ENCODE measurements around the gene CFHR5.
"Not testable (repeated sequence)": the region's sequence is repeated elsewhere in the genome, so short reads cannot be mapped to it uniquely, and the experiment has no call there.

The CFHR5 gene

GRCh38 chr1:197027359-197027758 lies 50.0 kb downstream of the CFHR5 start:
- Histone ChIP-seq H3K79me2 (ENCODE audit: insufficient read depth, low read length) (no peaks in the 10 kb centered on the region), H3K4me3 (ENCODE audit: low read depth, low read length, poor library complexity, severe bottlenecking) (no peak overlapping the region), H2AFZ (ENCODE audit: low read length) (no peak overlapping the region), H3K27ac (ENCODE audit: low read depth, low read length, poor library complexity, severe bottlenecking) (no peak overlapping the region), H3F3A (ENCODE audit: insufficient read depth, low read length) (no peaks in the 10 kb centered on the region), H3K4me2 (ENCODE audit: low read length) (no peak overlapping the region), H3K36me3 (ENCODE audit: insufficient read depth, low read length) (no peaks in the 10 kb centered on the region), H4K20me1 (ENCODE audit: insufficient read depth, low read length) (no peaks in the 10 kb centered on the region), H3K9me3 (ENCODE audit: low read length) (no peaks in the 10 kb centered on the region), H3K9me2 (ENCODE audit: low read depth, low read length) (no peaks in the 10 kb centered on the region), H3K9ac (ENCODE audit: low read length) (no peak overlapping the region), H3K4me1 (ENCODE audit: insufficient read depth, low read length, severe bottlenecking) (no peaks in the 10 kb centered on the region), H3K27me3 (ENCODE audit: insufficient read depth, low read length) (no peaks in the 10 kb centered on the region)
- no peak for TF ChIP-seq EZH2 (IDR thresholded peaks at IDR 0.05; ENCODE audit: borderline replicate concordance, low read length)
- no peak for TF ChIP-seq CTCF (IDR thresholded peaks at IDR 0.05; ENCODE audit: low read length)

- no peak overlapping the region for H3K4me2 ChIP-seq (ENCODE audit: low read length)
- no peaks in the 10 kb centered on the region for H3K36me3 ChIP-seq (ENCODE audit: insufficient read depth, low read length)
- H4K20me1 ChIP-seq (ENCODE audit: insufficient read depth, low read length) = no peaks in the 10 kb centered on the region
- H3K79me2 ChIP-seq (ENCODE audit: insufficient read depth, low read length) = no peaks in the 10 kb centered on the region
- H3F3A ChIP-seq (ENCODE audit: insufficient read depth, low read length) = no peaks in the 10 kb centered on the region
- no peaks in the 10 kb centered on the region for H3K27me3 ChIP-seq (ENCODE audit: insufficient read depth, low read length)
- H2AFZ ChIP-seq (ENCODE audit: low read length) = no peak overlapping the region
- no peaks in the 10 kb centered on the region for H3K9me2 ChIP-seq (ENCODE audit: low read depth, low read length)
- no peak overlapping the region for H3K9ac ChIP-seq (ENCODE audit: low read length)
- no peaks in the 10 kb centered on the region for H3K9me3 ChIP-seq (ENCODE audit: low read length)
- H3K4me3 ChIP-seq (ENCODE audit: low read depth, low read length, poor library complexity, severe bottlenecking) = no peak overlapping the region
- no peak overlapping the region for H3K27ac ChIP-seq (ENCODE audit: low read depth, low read length, poor library complexity, severe bottlenecking)
- TF ChIP-seq EZH2 (IDR thresholded peaks at IDR 0.05; ENCODE audit: borderline replicate concordance, low read length) (no peak), CTCF (IDR thresholded peaks at IDR 0.05; ENCODE audit: low read length) (no peak)
- no peaks in the 10 kb centered on the region for H3K4me1 ChIP-seq (ENCODE audit: insufficient read depth, low read length, severe bottlenecking)
Measured at GRCh38 chr1:197029749-197030148, 52.4 kb downstream of the CFHR5 start.

- not testable (repeated sequence) for H2AFZ ChIP-seq (ENCODE audit: low read length); H3K4me2 ChIP-seq (ENCODE audit: low read length); H3K79me2 ChIP-seq (ENCODE audit: insufficient read depth, low read length); H3K27ac ChIP-seq (ENCODE audit: low read depth, low read length, poor library complexity, severe bottlenecking); H3K9me2 ChIP-seq (ENCODE audit: low read depth, low read length); H3K9ac ChIP-seq (ENCODE audit: low read length); H3F3A ChIP-seq (ENCODE audit: insufficient read depth, low read length); H4K20me1 ChIP-seq (ENCODE audit: insufficient read depth, low read length); H3K4me3 ChIP-seq (ENCODE audit: low read depth, low read length, poor library complexity, severe bottlenecking); H3K36me3 ChIP-seq (ENCODE audit: insufficient read depth, low read length); H3K4me1 ChIP-seq (ENCODE audit: insufficient read depth, low read length, severe bottlenecking); H3K9me3 ChIP-seq (ENCODE audit: low read length); H3K27me3 ChIP-seq (ENCODE audit: insufficient read depth, low read length)
Measured at GRCh38 chr1:197034631-197035339, 57.4 kb downstream of the CFHR5 start.

- no peaks in the 10 kb centered on the region for H3K36me3 ChIP-seq (ENCODE audit: insufficient read depth, low read length)
- TF ChIP-seq CTCF (IDR thresholded peaks at IDR 0.05; ENCODE audit: low read length) (no peak), EZH2 (IDR thresholded peaks at IDR 0.05; ENCODE audit: borderline replicate concordance, low read length) (no peak)
- H3K79me2 ChIP-seq (ENCODE audit: insufficient read depth, low read length) = no peaks in the 10 kb centered on the region
- H3K4me2 ChIP-seq (ENCODE audit: low read length) = no peak overlapping the region
- H3K27me3 ChIP-seq (ENCODE audit: insufficient read depth, low read length) = no peaks in the 10 kb centered on the region
- no peaks in the 10 kb centered on the region for H3K4me1 ChIP-seq (ENCODE audit: insufficient read depth, low read length, severe bottlenecking)
- H3K27ac ChIP-seq (ENCODE audit: low read depth, low read length, poor library complexity, severe bottlenecking) = no peak overlapping the region
- H4K20me1 ChIP-seq (ENCODE audit: insufficient read depth, low read length) = no peaks in the 10 kb centered on the region
- no peak overlapping the region for H2AFZ ChIP-seq (ENCODE audit: low read length)
- H3K9me3 ChIP-seq (ENCODE audit: low read length) = no peaks in the 10 kb centered on the region
- no peak overlapping the region for H3K9ac ChIP-seq (ENCODE audit: low read length)
- no peaks in the 10 kb centered on the region for H3F3A ChIP-seq (ENCODE audit: insufficient read depth, low read length)
- H3K4me3 ChIP-seq (ENCODE audit: low read depth, low read length, poor library complexity, severe bottlenecking) = no peak overlapping the region
- no peaks in the 10 kb centered on the region for H3K9me2 ChIP-seq (ENCODE audit: low read depth, low read length)
Measured at GRCh38 chr1:197036861-197037260, 59.5 kb downstream of the CFHR5 start.
